HG03097 (cell line): ENCODE data around the gene DAP.
"Not testable (repeated sequence)": the region's sequence is repeated elsewhere in the genome, so short reads cannot be mapped to it uniquely, and the experiment has no call there.

Source experiments
- ATAC-seq: cut with Tn5 transposase; IDR thresholded peaks from one replicate; pipeline ENCODE4 v1.9.1; 2021; ENCODE audit not compliant: unreplicated experiment, low FRiP score

DAP gene

GRCh38 chr5:10660720-10661387 lies 100.2 kb downstream of the DAP start:
- ATAC-seq, result no peak

- ATAC-seq, result no peak
These were observed 100.9 kb downstream of the DAP start for GRCh38 chr5:10660135-10660534.

GRCh38 chr5:10658265-10658664 lies 102.8 kb downstream of the DAP start:
- no peak for ATAC-seq

GRCh38 chr5:10655972-10656830 lies 104.8 kb downstream of the DAP start:
- no peak for ATAC-seq

GRCh38 chr5:10655161-10655971 lies 105.7 kb downstream of the DAP start:
- no peak for ATAC-seq

GRCh38 chr5:10654566-10654965 lies 106.5 kb downstream of the DAP start:
- no peak for ATAC-seq

- no peak for ATAC-seq
These were observed 107.2 kb downstream of the DAP start for GRCh38 chr5:10653751-10654400.

GRCh38 chr5:10653043-10653442 lies 108.0 kb downstream of the DAP start:
- no peak for ATAC-seq

GRCh38 chr5:10652606-10653005 lies 108.4 kb downstream of the DAP start:
- ATAC-seq, result no peak

GRCh38 chr5:10652151-10652550 lies 108.9 kb downstream of the DAP start:
- ATAC-seq, result no peak

- no peak for ATAC-seq
These were observed 111.2 kb downstream of the DAP start for GRCh38 chr5:10649666-10650380.

GRCh38 chr5:10648806-10649665 lies 112.0 kb downstream of the DAP start:
- ATAC-seq, result no peak

- no peak for ATAC-seq
These were observed 113.4 kb downstream of the DAP start for GRCh38 chr5:10647640-10648039.

- no peak for ATAC-seq
These were observed 115.4 kb downstream of the DAP start for GRCh38 chr5:10645671-10646070.

- no peak for ATAC-seq
These were observed 115.9 kb downstream of the DAP start for GRCh38 chr5:10645146-10645545.

GRCh38 chr5:10644192-10644591 lies 116.8 kb downstream of the DAP start:
- ATAC-seq, result no peak

- no peak for ATAC-seq
These were observed 118.7 kb downstream of the DAP start for GRCh38 chr5:10642367-10642766.

GRCh38 chr5:10639846-10640368 lies 121.1 kb downstream of the DAP start:
- ATAC-seq, result no peak

- not testable (repeated sequence) for ATAC-seq
These were observed 122.3 kb downstream of the DAP start for GRCh38 chr5:10638723-10639122.
